ENCODE measurements around the gene CCNQ.

Gene CCNQ

DNA sequence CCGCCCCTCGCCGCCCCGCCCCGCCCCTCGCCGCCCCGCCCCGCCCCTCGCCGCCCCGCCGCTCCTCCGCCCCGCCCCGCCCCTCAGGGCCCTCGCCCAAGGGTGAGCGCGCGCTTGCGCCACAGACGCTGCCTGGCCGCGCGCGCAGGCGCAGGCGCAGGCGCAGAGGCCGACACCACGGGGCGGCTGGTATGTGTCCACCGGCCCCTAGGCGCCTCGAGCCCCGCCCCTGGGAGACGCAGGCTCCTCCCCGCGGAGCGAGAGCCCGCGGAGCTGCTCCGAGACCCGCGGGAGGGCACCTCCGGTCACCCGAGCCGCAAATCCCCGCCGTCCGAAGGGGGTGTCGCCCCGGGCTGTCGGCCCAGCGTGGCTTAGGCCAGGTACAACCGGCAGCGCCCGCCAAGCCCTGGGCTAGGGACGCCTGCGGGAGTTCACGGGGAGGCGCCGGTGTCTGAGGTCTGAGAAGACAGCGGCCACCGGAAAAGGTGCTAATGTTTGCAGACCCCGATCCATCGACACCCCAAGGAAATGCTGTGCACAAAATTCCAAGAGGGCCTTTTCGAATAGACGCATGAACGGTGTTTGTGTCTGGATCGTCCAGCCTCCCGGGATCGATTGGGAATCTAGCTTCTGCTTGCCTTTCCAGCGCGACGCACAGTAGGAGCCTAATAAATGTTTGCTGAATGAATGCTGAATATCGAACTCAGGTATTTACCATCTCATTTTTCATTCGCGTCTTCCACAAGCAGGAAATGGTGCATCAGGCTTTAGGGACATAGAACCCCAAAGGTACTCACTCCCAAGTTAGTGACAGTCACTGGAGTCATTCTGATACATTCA, 473 bp upstream of the CCNQ start:
- H3K4me1 ChIP-seq (ENCODE audit: insufficient read depth, low read length) = peaks cover 17% of the 10 kb centered on the region
- no peak overlapping the region for H3K27ac ChIP-seq (ENCODE audit: low read depth, low read length)
- peak overlapping the region; percentile 46 for H3K9ac ChIP-seq (ENCODE audit: low read length)
- peaks cover 2% of the 10 kb centered on the region for H3K36me3 ChIP-seq (ENCODE audit: insufficient read depth, low read length)
- H3K27me3 ChIP-seq (ENCODE audit: control insufficient read depth in 1 of 2, insufficient read depth in 2 of 2, low read length in 2 of 2) = peaks cover 0 to 13% of the 10 kb centered on the region in 2 donors
- H3K4me3 ChIP-seq (ENCODE audit: low read depth in 1 of 2, low read length in 2 of 2) = peak overlapping the region; percentile 29 to 57
- H3K9me3 ChIP-seq (ENCODE audit: low read length) = no peaks in the 10 kb centered on the region

DNA sequence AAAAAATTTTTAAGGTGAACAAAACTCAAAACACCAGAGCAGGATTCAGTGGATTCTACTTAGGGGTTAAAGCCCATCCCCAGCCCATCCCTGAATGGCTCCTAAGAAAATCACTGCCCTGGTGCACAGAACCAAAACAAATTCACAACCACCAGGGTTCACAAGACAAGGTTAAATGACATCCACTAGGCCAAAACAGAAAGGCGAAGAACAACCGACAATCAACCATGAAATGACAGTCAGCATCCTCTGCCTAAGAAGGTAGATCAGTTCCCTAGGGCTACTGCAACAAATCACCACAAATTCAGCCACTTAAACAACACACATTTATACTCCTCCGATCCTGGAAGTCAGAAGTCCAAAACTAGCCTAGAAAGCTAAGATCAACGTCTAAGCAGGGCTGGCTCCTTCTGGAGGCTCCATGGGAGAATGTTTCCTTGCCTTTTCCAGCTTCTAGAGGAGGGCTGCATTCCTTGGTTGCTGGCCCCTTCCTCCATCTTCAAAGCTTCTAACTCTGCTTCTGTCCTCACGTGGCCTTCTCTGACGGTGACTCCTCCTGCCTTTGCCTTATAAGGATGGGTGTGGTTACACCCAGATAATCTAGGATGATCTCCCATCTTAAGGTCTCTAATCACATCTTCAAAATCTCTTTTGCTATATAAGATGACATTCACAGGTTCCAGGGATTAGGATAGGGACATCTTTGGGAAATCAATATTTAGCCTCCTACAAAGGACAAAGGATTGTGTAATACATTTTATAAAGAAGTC, 1.8 kb downstream of the CCNQ start:
- H3K9me3 ChIP-seq (ENCODE audit: low read length) = no peaks in the 10 kb centered on the region
- no peak overlapping the region for H3K27ac ChIP-seq (ENCODE audit: low read depth, low read length)
- no peak overlapping the region for H3K9ac ChIP-seq (ENCODE audit: low read length)
- no peak overlapping the region for H3K4me3 ChIP-seq (ENCODE audit: low read depth in 1 of 2, low read length in 2 of 2)
- H3K4me1 ChIP-seq (ENCODE audit: insufficient read depth, low read length) = peaks cover 17% of the 10 kb centered on the region
- H3K36me3 ChIP-seq (ENCODE audit: insufficient read depth, low read length) = peaks cover 9% of the 10 kb centered on the region
- peaks cover 0 to 20% of the 10 kb centered on the region in 2 donors for H3K27me3 ChIP-seq (ENCODE audit: control insufficient read depth in 1 of 2, insufficient read depth in 2 of 2, low read length in 2 of 2)

DNA sequence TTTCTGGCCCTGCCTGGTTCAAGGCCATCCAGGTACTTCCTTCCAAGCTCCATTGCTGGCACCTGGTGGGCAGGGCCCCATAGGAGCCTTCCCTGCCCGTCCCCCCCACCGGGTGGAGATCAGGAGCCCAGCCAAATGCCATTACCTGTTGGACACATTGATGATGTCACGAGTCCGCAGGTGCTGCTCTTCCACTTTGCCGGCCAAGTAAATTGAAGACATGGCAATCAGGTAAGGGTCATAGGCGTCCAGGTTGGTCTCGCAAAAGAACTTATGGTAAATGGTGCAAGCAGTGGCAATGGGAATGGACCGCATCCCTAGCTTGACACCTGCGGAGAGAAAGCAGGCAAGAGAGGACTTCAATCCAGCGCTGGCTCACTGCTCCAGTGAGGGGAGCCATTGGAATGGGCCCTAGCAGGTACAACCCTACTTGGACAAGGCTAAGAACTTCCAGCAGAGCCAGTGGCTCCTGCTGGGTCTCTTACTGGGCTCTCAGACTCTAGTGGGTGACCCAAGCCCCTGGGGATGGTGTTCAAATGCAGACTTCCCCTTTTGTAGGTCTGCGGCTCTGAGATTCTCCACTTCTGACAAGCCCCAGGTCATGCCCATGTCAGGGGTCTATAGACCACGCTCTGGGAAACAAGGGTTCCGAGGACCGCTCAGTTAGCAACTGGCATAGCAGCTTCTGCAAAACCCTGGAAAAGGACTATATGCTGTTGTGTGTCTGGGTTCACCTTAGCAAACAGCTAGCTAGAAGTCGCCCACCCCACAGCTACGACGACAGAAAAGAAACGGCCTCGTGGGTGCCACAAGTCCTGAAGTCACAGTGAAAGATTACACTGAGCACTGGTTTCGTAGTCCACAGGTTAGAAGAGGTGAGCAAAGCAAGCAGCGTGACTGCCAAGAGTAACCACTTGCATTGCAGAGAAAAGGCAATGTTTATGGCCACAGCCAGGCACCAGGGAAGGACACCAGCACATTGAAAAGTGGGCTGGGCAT, 2.8 kb downstream of the CCNQ start:
- Histone ChIP-seq H3K4me3 (ENCODE audit: low read depth in 1 of 2, low read length in 2 of 2) (no peak overlapping the region), H3K4me1 (ENCODE audit: insufficient read depth, low read length) (peaks cover 17% of the 10 kb centered on the region), H3K9ac (ENCODE audit: low read length) (no peak overlapping the region), H3K36me3 (ENCODE audit: insufficient read depth, low read length) (peaks cover 9% of the 10 kb centered on the region), H3K27ac (ENCODE audit: low read depth, low read length) (no peak overlapping the region), H3K27me3 (ENCODE audit: control insufficient read depth in 1 of 2, insufficient read depth in 2 of 2, low read length in 2 of 2) (peaks cover 0 to 20% of the 10 kb centered on the region in 2 donors), H3K9me3 (ENCODE audit: low read length) (no peaks in the 10 kb centered on the region)

DNA sequence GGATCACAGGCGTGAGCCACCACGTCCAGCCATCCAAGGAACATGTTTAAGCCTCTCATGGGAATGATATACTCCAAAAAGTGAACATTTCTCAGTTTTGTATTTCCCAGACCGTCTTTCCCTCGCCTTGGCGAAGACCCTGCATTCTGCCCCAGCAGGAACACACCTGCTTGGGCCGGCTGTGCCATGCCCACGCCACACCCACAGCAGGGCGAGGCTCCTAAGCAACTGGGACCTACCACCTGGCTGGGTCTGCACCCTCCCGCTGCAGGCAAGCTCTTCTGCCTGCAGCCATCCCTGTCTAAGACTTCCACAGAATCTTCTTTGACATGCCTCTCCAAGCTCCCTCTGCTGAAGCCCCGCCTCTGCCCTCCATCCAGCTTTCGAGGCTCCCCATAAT, 3.6 kb downstream of the CCNQ start:
- H3K36me3 ChIP-seq (ENCODE audit: insufficient read depth, low read length) = peaks cover 9% of the 10 kb centered on the region
- peaks cover 0 to 20% of the 10 kb centered on the region in 2 donors for H3K27me3 ChIP-seq (ENCODE audit: control insufficient read depth in 1 of 2, insufficient read depth in 2 of 2, low read length in 2 of 2)
- H3K4me1 ChIP-seq (ENCODE audit: insufficient read depth, low read length) = peaks cover 14% of the 10 kb centered on the region

DNA sequence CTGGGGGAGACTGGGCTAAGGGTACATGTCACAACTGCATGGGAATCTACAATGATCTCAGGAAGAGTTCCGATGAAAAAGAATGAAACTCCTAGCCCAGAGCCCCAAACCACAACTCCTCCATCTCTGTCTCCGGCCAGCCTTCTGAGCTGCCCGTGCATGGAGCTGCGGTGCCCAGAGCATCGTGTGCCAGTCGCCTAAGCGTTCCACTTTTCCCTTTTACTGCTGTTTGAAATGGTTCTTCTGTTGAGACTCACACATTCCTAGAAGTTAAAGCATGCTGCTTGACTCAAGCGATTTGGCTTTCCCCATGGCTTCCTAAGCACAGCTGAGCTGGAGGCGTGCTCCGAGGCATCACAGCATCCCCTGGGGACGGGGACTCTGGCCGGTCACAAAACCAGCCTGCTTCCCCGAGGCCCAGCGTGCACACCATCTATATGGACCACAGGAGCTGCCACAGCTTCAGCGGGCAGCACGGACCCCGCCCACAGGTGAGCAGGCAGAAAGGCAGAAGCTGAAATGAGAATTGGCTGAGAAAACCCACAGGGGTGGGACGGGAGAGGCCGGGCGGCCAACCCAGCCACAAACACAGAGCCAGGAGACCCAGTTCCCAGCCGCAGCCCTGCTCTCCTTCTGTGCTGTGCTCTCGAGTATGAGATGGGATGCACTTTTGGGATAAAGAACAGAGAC, 5.0 kb downstream of the CCNQ start:
- H3K4me3 ChIP-seq (ENCODE audit: low read depth in 1 of 2, low read length in 2 of 2) = no peak overlapping the region
- no peak overlapping the region for H3K27ac ChIP-seq (ENCODE audit: low read depth, low read length)
- H3K36me3 ChIP-seq (ENCODE audit: insufficient read depth, low read length) = peaks cover 9% of the 10 kb centered on the region

More for the DNA sequence above, 3.6 kb downstream of the CCNQ start:
- H3K4me3 ChIP-seq (ENCODE audit: low read depth in 1 of 2, low read length in 2 of 2) = no peak overlapping the region
- no peak overlapping the region for H3K9ac ChIP-seq (ENCODE audit: low read length)
- H3K27ac ChIP-seq (ENCODE audit: low read depth, low read length) = no peak overlapping the region
- H3K9me3 ChIP-seq (ENCODE audit: low read length) = no peaks in the 10 kb centered on the region

DNA sequence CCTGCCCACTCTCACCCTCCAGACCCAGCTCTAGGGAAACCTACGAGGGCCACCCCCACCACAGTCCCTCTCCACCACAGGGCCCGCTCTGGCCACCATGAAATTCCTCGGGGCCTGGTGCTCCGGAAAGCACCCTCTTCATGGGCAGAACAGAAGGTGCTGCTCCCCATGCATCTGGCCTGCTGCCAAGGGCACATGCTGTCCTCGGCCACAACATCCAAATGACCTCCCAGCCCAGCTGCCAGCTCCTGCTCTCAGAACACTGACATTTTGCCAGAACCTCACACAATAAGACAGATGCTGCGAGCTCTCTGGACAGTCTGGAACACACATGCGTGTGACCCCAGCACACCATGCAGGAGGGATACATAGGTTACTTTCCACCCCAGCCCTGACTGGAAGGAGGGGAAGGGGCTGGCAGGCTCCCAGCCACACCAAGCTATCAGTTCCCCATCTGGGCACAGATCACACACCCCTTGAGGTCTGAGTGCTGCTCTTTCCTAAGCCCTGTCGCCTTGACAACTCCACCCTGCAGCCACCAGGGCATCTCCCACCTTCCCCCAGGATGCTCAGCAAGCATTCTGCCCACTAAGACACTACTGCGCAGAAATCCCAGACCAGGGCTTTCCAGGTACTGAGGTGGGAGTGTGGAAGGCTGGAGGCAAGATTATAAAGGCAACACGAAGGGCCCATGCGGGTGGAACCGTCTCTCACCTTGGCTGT, 5.8 kb downstream of the CCNQ start:
- Histone ChIP-seq H3K27me3 (ENCODE audit: control insufficient read depth in 1 of 2, insufficient read depth in 2 of 2, low read length in 2 of 2) (peaks cover 0 to 20% of the 10 kb centered on the region in 2 donors), H3K9ac (ENCODE audit: low read length) (no peak overlapping the region), H3K36me3 (ENCODE audit: insufficient read depth, low read length) (peaks cover 9% of the 10 kb centered on the region), H3K4me3 (ENCODE audit: low read depth in 1 of 2, low read length in 2 of 2) (no peak overlapping the region), H3K9me3 (ENCODE audit: low read length) (no peaks in the 10 kb centered on the region), H3K27ac (ENCODE audit: low read depth, low read length) (no peak overlapping the region), H3K4me1 (ENCODE audit: insufficient read depth, low read length) (peaks cover 5% of the 10 kb centered on the region)

More for the DNA sequence above, 5.0 kb downstream of the CCNQ start:
- peaks cover 0 to 20% of the 10 kb centered on the region in 2 donors for H3K27me3 ChIP-seq (ENCODE audit: control insufficient read depth in 1 of 2, insufficient read depth in 2 of 2, low read length in 2 of 2)
- H3K9me3 ChIP-seq (ENCODE audit: low read length) = no peaks in the 10 kb centered on the region
- no peak overlapping the region for H3K9ac ChIP-seq (ENCODE audit: low read length)
- peaks cover 6% of the 10 kb centered on the region for H3K4me1 ChIP-seq (ENCODE audit: insufficient read depth, low read length)

DNA sequence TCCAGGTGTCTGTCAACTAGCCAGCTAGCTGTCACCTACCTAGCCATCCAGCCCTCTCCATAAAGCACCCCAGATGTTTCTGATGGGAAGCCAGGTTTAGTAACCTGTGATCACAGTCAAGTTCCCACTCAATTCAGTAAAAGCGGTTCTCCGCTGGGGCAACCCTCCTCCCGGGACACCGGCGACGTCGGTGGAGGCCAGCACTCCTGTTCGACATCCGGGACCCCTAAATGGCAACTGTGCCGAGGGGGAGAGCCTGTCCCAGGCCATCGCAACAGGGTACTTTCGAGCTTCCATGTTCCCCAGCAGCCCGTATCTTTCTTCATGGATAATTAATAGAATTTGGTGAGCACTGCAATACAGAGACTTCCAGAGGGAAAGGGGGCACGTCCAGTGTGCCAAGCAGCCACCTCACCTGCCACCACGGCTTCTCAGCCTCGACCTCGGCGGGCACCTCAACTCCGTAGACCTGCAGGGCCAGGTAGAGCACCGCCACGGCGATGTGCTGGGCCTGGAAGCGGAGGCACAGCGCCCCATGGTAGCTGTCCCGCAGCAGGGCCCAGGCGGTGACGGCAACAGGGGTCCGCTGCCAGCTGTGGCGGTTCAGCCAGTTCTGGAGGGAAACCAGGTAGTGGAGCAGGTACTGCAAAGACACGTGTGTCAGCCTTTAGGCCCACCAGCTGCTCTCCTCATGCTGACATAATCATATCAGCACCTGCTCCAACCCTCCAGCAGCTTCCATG, 6.7 kb downstream of the CCNQ start:
- Histone ChIP-seq H3K4me1 (ENCODE audit: insufficient read depth, low read length) (no peaks in the 10 kb centered on the region), H3K27ac (ENCODE audit: low read depth, low read length) (no peak overlapping the region), H3K36me3 (ENCODE audit: insufficient read depth, low read length) (peaks cover 16% of the 10 kb centered on the region), H3K9me3 (ENCODE audit: low read length) (no peaks in the 10 kb centered on the region), H3K9ac (ENCODE audit: low read length) (no peak overlapping the region), H3K4me3 (ENCODE audit: low read depth in 1 of 2, low read length in 2 of 2) (no peak overlapping the region), H3K27me3 (ENCODE audit: control insufficient read depth in 1 of 2, insufficient read depth in 2 of 2, low read length in 2 of 2) (peaks cover 0 to 20% of the 10 kb centered on the region in 2 donors)

DNA sequence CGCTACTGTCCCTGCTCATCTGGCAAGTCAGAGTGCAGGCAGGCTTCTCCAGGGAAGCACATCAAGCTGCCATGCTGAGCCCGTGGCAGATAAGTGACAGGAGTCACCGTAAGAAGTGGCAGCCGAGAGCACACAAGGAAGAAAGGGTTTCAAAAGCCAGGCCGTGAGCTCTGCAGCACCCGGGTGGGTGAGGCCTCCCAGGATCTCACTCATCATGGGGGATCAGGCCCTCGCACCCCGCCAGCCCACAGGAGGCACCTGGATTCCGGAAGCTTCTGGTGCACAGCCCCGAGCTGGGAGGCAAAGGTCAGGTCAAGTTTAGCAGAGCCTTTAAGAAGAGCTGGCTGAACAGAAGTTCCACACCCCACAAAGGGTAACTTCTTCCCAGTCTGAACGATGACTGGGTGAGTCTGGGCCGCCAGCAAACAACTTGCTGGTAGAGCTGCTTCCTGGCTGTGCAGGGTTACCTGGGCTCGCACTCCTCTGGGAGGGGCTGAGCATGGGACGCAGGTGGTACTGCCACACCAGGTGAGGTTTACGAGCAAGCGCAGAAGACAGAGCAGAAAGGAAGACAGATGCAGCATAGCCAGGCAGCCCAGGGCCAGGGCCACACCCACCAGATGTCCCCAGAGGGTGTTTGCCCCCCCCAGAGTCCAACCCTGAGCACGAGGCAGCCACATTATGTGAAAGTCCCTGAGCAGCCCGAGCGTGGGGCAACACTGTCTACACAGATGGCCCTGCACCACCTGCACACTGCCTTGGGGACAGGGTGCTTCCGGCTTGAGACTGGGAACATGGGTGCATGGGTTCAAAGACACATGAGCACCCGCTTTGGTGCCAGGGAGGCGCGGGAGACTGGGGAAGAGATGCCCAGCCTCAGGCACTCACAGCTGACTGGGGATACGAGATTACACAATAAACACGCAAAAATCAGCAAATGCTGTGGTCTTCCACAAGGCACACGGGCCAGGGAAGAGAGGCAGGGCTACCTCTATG, 7.7 kb downstream of the CCNQ start:
- Histone ChIP-seq H3K9ac (ENCODE audit: low read length) (no peak overlapping the region), H3K36me3 (ENCODE audit: insufficient read depth, low read length) (peaks cover 20% of the 10 kb centered on the region), H3K4me3 (ENCODE audit: low read depth in 1 of 2, low read length in 2 of 2) (no peak overlapping the region), H3K9me3 (ENCODE audit: low read length) (no peaks in the 10 kb centered on the region), H3K4me1 (ENCODE audit: insufficient read depth, low read length) (no peaks in the 10 kb centered on the region), H3K27me3 (ENCODE audit: control insufficient read depth in 1 of 2, insufficient read depth in 2 of 2, low read length in 2 of 2) (peaks cover 0 to 20% of the 10 kb centered on the region in 2 donors), H3K27ac (ENCODE audit: low read depth, low read length) (no peak overlapping the region)
